Naive thymus-derived CD4-positive, alpha-beta T cell (primary cell): Measurements from ENCODE around the gene BCO1. TPM values are rescaled to one million over a fixed set of nuclear protein-coding genes. Genes with fewer than 3 reads are reported as not detected.
A peak's percentile ranks its signal among the peaks of the same experiment; 100 is the strongest.

Source experiments
- ATAC-seq: fragments of 150-1000 bp; cut with Tn5 transposase; 2 replicates; pipeline ENCODE4 v1.10.0; 2021; ENCODE audit warnings: mild to moderate bottlenecking, moderate library complexity
- CTCF ChIA-PET: fragments of 350-600 bp; sonication (Branson Sonifier 250); formaldehyde crosslinking; loops from one replicate; lab custom pipeline; 2021; ENCODE audit warnings: antibody characterized with exemption; lab: Charles Lee
- POLR2A ChIA-PET: fragments of 350-600 bp; sonication (Branson Sonifier 250); formaldehyde crosslinking; loops from one replicate; lab custom pipeline; 2021; ENCODE audit warnings: antibody characterized with exemption, inconsistent platforms; lab: Charles Lee
- DNase-seq, 9 donors: peaks; one replicate each; pipeline versions ENCODE4 v3.0.0 to v3.0.0-alpha.2; 2020 to 2022; ENCODE audit warnings: mixed read lengths in 1 of 9
- H3K27ac ChIP-seq: one replicate; pipeline ENCODE4 v1.7.0; 2013; ENCODE audit warnings: mild to moderate bottlenecking, low read depth, low read length, moderate library complexity
- H3K27me3 ChIP-seq, 2 donors: one replicate each; pipeline ENCODE4 v1.7.0; 2013; ENCODE audit warnings: low read length in 2 of 2, mild to moderate bottlenecking in 2 of 2, moderate library complexity in 2 of 2; ENCODE audit not compliant: control insufficient read depth in 2 of 2, insufficient read depth in 2 of 2
- H3K36me3 ChIP-seq, 3 experiments: 1 replicate in 2 of 3; 2 replicates in 1 of 3; pipeline ENCODE4 v1.7.0; 2013; ENCODE audit warnings: low read length in 3 of 3, mild to moderate bottlenecking in 3 of 3, moderate library complexity in 1 of 3; ENCODE audit not compliant: insufficient read depth in 3 of 3, control insufficient read depth in 2 of 3
- H3K4me1 ChIP-seq, 2 donors: one replicate each; pipeline ENCODE4 v1.7.0; 2013; ENCODE audit warnings: low read length in 2 of 2, mild to moderate bottlenecking in 2 of 2, moderate library complexity in 1 of 2; ENCODE audit not compliant: control insufficient read depth in 2 of 2, insufficient read depth in 2 of 2
- H3K4me3 ChIP-seq: 2 replicates; pipeline ENCODE4 v1.7.0; 2013; ENCODE audit warnings: mild to moderate bottlenecking, low read length
- H3K9me3 ChIP-seq, 3 experiments: 1 replicate in 2 of 3; 2 replicates in 1 of 3; pipeline ENCODE4 v1.7.0; 2013; ENCODE audit warnings: low read length in 3 of 3; ENCODE audit not compliant: control insufficient read depth in 2 of 3
- H3K27ac Mint-ChIP-seq, 9 donors: one replicate each; pipeline ENCODE4 v1.8.0; 2020 to 2022; ENCODE audit warnings: mixed read lengths in 9 of 9, mild to moderate bottlenecking in 8 of 9, moderate library complexity in 5 of 9, inconsistent platforms in 2 of 9
- H3K27me3 Mint-ChIP-seq, 5 donors: one replicate each; pipeline ENCODE4 v1.8.0; 2021 to 2022; ENCODE audit warnings: mixed read lengths in 5 of 5, mild to moderate bottlenecking in 1 of 5
- H3K36me3 Mint-ChIP-seq, 5 donors: one replicate each; pipeline ENCODE4 v1.8.0; 2020 to 2022; ENCODE audit warnings: mixed read lengths in 5 of 5, mild to moderate bottlenecking in 3 of 5, inconsistent platforms in 1 of 5
- H3K4me1 Mint-ChIP-seq, 7 donors: one replicate each; pipeline ENCODE4 v1.8.0; 2020 to 2022; ENCODE audit warnings: mixed read lengths in 7 of 7, mild to moderate bottlenecking in 3 of 7, inconsistent platforms in 1 of 7
- H3K4me3 Mint-ChIP-seq, 10 donors: one replicate each; pipeline ENCODE4 v1.8.0; 2020 to 2022; ENCODE audit warnings: mild to moderate bottlenecking in 10 of 10, mixed read lengths in 10 of 10, moderate library complexity in 6 of 10, inconsistent platforms in 2 of 10
- H3K9me3 Mint-ChIP-seq, 11 donors: one replicate each; pipeline ENCODE4 v1.8.0; 2020 to 2022; ENCODE audit warnings: mixed read lengths in 11 of 11, mild to moderate bottlenecking in 4 of 11, inconsistent platforms in 1 of 11, moderate library complexity in 1 of 11
- intact Hi-C, 2 donors: fragments of 100-400 bp; cut with micrococcal nuclease; formaldehyde crosslinking; loops; one replicate each; pipeline ENCODE4 v1.15.1; 2023
- polyA plus RNA-seq, 2 donors: library from polyadenylated mRNA; unstranded; fragments of 300-500 nt; fragmentation: Illumina TruSeq; gene quantifications; one replicate each; pipeline ENCODE4 v1.2.3, GENCODE V29; 2021
- total RNA-seq, 6 experiments: library from RNA in 5 of 6; stranded (reverse) in 5 of 6; gene quantifications; 1 replicate in 5 of 6; 2 replicates in 1 of 6; pipeline ENCODE4 v1.2.3 and lab custom pipeline; 2021 to 2026

Gene BCO1
- total and polyA plus RNA-seq, 7 experiments from 2014 or later = not detected

DNA sequence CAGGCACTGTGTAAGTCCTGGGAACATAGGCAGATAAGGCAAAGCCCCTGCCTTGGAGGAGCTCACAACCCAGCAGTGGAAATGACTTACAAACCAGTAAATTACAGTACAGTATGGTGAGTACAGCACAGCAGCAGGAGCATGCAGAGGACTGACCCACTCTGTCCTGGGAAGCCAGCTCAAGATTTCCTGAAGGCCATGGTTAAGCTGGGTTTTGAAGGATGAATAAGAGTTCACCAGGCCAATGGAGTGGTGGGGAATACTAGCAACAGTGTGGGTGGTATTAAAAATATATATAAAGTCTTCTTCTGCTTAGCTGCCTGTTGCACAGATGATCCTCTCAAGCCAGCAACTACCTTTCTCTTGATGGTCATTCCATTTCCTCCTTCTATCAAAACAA lies 73.3 kb downstream of the BCO1 start:
- H3K27ac Mint-ChIP-seq = peak overlapping the region in 1 of 9 donors; percentile 32
- H3K27me3 ChIP-seq = no peaks in the 10 kb centered on the region
- peaks cover 15 to 17% of the 10 kb centered on the region in 2 donors for H3K4me1 ChIP-seq
- no peak for DNase-seq
- ChIA-PET CTCF (no interaction called here), POLR2A (interaction anchor here (0.6 kb wide), 1 partner anchor 426 kb away, joined by 3 read pairs; no protein-coding TSS in a partner anchor)
- no peaks in the 10 kb centered on the region for H3K27me3 Mint-ChIP-seq
- intact Hi-C loops = loop anchor here (5.0 to 10.0 kb wide), 4 partner anchors 107 to 1343 kb away; no protein-coding TSS in a partner anchor
- H3K4me3 ChIP-seq = no peak overlapping the region
- peaks cover 0 to 5% (median 4%) of the 10 kb centered on the region in 5 donors for H3K36me3 Mint-ChIP-seq
- H3K27ac ChIP-seq = no peak overlapping the region
- no peak for ATAC-seq
- H3K4me1 Mint-ChIP-seq = peaks cover 27 to 59% (median 49%) of the 10 kb centered on the region in 7 donors
- H3K4me3 Mint-ChIP-seq = peak overlapping the region in 1 of 10 donors; percentile 15
- H3K9me3 ChIP-seq = no peaks in the 10 kb centered on the region
- H3K36me3 ChIP-seq = no peaks in the 10 kb centered on the region
- H3K9me3 Mint-ChIP-seq = no peaks in the 10 kb centered on the region

DNA sequence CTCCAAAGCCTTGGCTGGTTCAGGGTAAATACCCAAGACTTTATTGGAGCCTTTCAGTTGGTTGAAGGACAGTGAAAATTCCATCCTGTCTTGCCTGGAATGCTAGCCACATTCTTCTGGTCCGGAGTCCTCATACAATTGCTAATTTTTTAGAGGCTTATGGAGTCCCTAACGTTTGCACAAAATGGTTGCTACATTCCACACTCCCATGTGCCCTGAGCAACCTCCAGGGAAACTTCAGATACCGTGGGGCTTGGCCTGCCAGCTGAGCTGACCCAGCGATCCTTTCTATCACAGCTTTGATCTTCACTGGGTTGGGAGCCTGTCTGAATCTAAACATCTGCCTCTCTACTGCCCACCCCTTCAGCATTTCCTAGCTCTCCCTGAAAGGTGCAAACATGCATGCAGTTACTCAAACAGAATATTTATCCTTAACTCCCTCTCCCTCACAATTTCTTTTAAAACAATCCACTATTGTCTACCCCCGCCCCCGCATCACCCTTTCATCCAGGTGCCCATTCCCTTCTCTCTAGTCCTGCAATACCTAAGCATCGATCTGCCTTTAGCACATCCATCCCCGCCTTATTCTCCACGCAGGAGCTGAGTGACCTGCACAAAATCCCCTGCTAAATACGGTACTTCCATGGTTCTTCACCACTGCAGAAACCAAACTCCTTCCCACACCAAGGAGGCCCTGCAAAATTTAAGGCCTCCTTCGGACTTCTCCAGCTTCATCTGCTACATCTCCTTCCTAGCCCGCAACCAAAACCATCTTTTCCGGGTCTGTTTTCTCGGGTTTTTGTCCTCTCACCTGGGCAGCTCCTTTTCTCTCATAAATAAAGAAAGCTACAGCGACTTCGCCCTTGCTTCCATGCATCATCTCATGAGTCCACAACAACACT lies 75.5 kb downstream of the BCO1 start:
- H3K4me3 Mint-ChIP-seq = peak overlapping the region; percentile 87 to 99 (median 96)
- Histone ChIP-seq H3K9me3 (no peaks in the 10 kb centered on the region), H3K4me1 (peaks cover 15 to 17% of the 10 kb centered on the region in 2 donors), H3K36me3 (no peaks in the 10 kb centered on the region), H3K4me3 (peak overlapping the region; percentile 89), H3K27me3 (no peaks in the 10 kb centered on the region), H3K27ac (peak overlapping the region; percentile 78)
- H3K9me3 Mint-ChIP-seq = no peaks in the 10 kb centered on the region
- ChIA-PET CTCF (interaction anchor here (0.6 to 0.8 kb wide), 2 partner anchors 52 to 109 kb away, joined by 3 read pairs; no protein-coding TSS in a partner anchor), POLR2A (interaction anchor here (0.6 to 1.7 kb wide), 8 partner anchors 9 to 856 kb away, joined by 3 to 8 read pairs (median 3); partner anchors contain the start of genes ATMIN and C16orf46)
- intact Hi-C loops = loop anchor here (1.0 to 10.0 kb wide), 19 partner anchors 53 to 1341 kb away; partner anchors contain the start of genes ATMIN (in 2 of the 2), CENPN (in 2 of the 2), GCSH (in 2 of the 2) and C16orf46 (in 1 of the 2)
- ATAC-seq (no peak), DNase-seq (peak in 1 of 9 donors; percentile 0)
- H3K4me1 Mint-ChIP-seq = peaks cover 36 to 65% (median 54%) of the 10 kb centered on the region in 7 donors
- H3K36me3 Mint-ChIP-seq = peaks cover 0 to 5% (median 4%) of the 10 kb centered on the region in 5 donors
- H3K27ac Mint-ChIP-seq = peak overlapping the region; percentile 85 to 98 (median 94)
- no peaks in the 10 kb centered on the region for H3K27me3 Mint-ChIP-seq

DNA sequence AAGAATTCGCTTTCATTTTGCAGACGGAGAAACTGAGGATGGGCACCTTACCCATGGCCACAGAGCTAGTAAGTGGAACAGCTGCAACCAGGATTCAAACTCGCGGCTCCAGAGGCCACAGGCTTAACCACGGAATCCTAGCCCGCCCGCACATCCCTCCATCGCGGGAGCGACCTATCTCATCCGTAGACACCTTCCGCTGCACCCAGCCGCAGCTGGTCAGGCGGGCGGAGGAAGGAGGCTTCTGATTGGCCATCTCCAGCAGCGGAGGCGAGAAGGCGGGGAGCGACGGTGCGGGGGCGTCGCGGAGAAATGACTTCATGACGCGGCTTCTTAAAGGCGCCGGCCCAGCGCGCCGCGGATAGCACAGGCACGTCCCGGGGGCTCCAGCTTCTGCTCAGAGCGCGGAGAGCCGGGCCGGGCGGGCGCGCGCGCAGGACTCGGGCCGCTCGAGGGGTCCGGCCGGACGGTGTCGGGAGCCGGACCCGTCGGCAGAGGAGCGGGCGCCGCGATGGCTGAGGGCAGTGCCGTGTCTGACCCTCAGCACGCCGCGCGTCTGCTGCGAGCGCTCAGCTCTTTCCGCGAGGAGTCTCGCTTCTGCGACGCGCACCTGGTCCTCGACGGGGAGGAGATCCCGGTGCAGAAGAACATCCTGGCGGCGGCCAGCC lies 76.2 kb downstream of the BCO1 start, which contains the start of gene GAN:
GAN (plus strand) TSS at position 360 of the 668 bp plus-strand sequence; CDS start at position 512, 152 bp downstream.
- intact Hi-C loops = loop anchor here (1.0 to 10.0 kb wide), 19 partner anchors 53 to 1340 kb away; partner anchors contain the start of genes ATMIN (in 2 of the 2), CENPN (in 2 of the 2), C16orf46 (in 1 of the 2) and CMIP (in 1 of the 2)
- H3K27ac Mint-ChIP-seq = peak within 1 kb of the TSS; percentile 85 to 98 (median 94)
- ChIA-PET POLR2A (interaction anchor here (0.6 to 1.7 kb wide), 8 partner anchors 8 to 855 kb away, joined by 3 to 8 read pairs (median 3); partner anchors contain the start of genes ATMIN and C16orf46), CTCF (interaction anchor here (0.6 to 0.8 kb wide), 2 partner anchors 51 to 110 kb away, joined by 3 read pairs; no protein-coding TSS in a partner anchor)
- peak; percentile 99 for ATAC-seq
- H3K36me3 Mint-ChIP-seq = peaks cover 0 to 5% (median 4%) of the 10 kb centered on the region in 5 donors
- Histone ChIP-seq H3K27ac (peak within 1 kb of the TSS; percentile 78), H3K27me3 (no peaks in the 10 kb centered on the region), H3K9me3 (no peaks in the 10 kb centered on the region), H3K4me1 (peaks cover 15 to 17% of the 10 kb centered on the region in 2 donors), H3K36me3 (no peaks in the 10 kb centered on the region), H3K4me3 (peak within 1 kb of the TSS; percentile 89)
- DNase-seq = peak; percentile 83 to 96 (median 93)
- no peaks in the 10 kb centered on the region for H3K27me3 Mint-ChIP-seq
- no peaks in the 10 kb centered on the region for H3K9me3 Mint-ChIP-seq
- peaks cover 37 to 70% (median 59%) of the 10 kb centered on the region in 7 donors for H3K4me1 Mint-ChIP-seq
- peak within 1 kb of the TSS; percentile 89 to 99 (median 96) for H3K4me3 Mint-ChIP-seq

DNA sequence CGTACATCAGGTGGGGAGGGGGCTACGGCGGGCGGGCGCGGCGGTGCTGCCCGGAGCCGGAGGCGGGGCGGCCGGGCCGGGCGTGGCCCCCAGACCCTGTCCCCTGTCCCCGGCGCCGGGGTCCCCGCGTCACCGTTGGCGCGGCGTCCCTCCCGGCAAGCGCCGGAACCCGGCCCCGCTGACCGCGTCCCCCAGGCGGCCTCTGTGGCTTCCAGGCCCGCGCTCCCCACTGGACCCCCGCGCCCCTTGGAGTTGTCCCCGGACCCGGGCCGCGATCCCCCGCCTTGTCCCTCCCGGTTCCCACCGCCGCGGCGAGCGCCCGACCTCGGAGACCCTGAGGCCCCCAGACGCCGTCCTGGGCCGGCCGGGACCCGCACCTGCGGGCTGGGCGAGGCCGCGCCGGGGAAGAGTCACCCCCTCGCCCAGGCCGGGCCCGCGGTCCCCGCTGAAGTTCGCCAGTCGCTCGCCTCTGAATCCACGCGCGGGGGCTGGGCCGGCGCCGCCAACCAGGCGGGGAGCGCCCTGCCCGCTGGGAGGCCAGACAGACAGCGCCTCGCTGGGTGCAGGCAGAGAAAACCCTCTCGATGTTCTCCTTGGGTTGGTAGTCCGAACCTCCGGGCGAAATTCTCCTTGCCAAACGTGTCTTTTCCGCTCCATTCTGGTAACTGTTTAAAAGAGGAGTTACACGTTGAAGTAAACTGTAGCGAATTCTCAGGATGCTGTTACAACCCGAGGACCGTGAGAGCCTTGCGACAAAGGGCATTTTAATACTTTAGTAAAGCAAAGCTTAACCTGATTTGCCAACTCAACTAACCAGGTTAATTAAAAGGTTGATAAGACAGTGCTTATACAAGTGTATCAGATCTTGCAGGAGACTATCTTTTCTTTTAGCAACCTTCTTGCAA lies 77.0 kb downstream of the BCO1 start:
- H3K4me1 Mint-ChIP-seq = peaks cover 40 to 78% (median 65%) of the 10 kb centered on the region in 7 donors
- intact Hi-C loops = loop anchor here (2.0 to 10.0 kb wide), 8 partner anchors 111 to 1339 kb away; partner anchors contain the start of genes CMIP (in 1 of the 2) and SDR42E1 (in 1 of the 2)
- ATAC-seq = peak; percentile 20

DNA sequence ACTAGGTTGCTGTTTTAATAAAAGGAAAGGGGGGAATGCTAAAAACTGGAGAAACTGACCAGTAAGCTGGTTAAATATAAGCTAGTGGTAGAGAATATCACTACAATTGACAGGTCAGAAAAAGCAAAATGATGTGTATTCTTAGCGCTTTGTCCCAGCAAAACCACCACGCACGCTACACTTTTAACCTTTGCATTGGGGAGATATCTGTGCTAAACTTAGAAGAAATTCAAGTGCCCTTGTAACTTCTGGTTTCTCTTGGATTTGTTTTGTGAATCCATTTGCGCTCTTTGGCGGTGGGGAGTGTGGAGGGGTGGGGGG lies 77.6 kb downstream of the BCO1 start:
- peak overlapping the region; percentile 55 to 93 (median 80) for H3K27ac Mint-ChIP-seq
- CTCF ChIA-PET = no interaction called here

More for the DNA sequence above, 77.0 kb downstream of the BCO1 start:
- Histone ChIP-seq H3K4me1 (peaks cover 15 to 17% of the 10 kb centered on the region in 2 donors), H3K9me3 (no peaks in the 10 kb centered on the region), H3K4me3 (peak overlapping the region; percentile 89), H3K27me3 (no peaks in the 10 kb centered on the region), H3K27ac (peak overlapping the region; percentile 78), H3K36me3 (no peaks in the 10 kb centered on the region)
- peak in 8 of 9 donors; percentile 13 to 71 (median 30) for DNase-seq
- H3K27me3 Mint-ChIP-seq = no peaks in the 10 kb centered on the region
- H3K27ac Mint-ChIP-seq = peak overlapping the region; percentile 55 to 93 (median 80)
- H3K4me3 Mint-ChIP-seq = peak overlapping the region; percentile 89 to 99 (median 96)
- no peaks in the 10 kb centered on the region for H3K9me3 Mint-ChIP-seq
- peaks cover 0 to 5% (median 4%) of the 10 kb centered on the region in 5 donors for H3K36me3 Mint-ChIP-seq
- CTCF ChIA-PET = no interaction called here
- POLR2A ChIA-PET = interaction anchor here (1.3 to 1.7 kb wide), 2 partner anchors 239 to 280 kb away, joined by 3 to 8 read pairs; partner anchors contain the start of genes ATMIN and C16orf46

More for the DNA sequence above, 77.6 kb downstream of the BCO1 start:
- H3K27me3 ChIP-seq = no peaks in the 10 kb centered on the region
- no peak for ATAC-seq
- H3K9me3 Mint-ChIP-seq = no peaks in the 10 kb centered on the region
- no peak for DNase-seq
- H3K27ac ChIP-seq = no peak overlapping the region
- no peaks in the 10 kb centered on the region for H3K9me3 ChIP-seq
- H3K4me1 Mint-ChIP-seq = peaks cover 42 to 79% (median 64%) of the 10 kb centered on the region in 7 donors
- no peaks in the 10 kb centered on the region for H3K27me3 Mint-ChIP-seq
- H3K4me3 ChIP-seq = peak overlapping the region; percentile 89
- no peaks in the 10 kb centered on the region for H3K36me3 ChIP-seq
- intact Hi-C loops = loop anchor here (10.0 kb wide), 2 partner anchors 111 to 1339 kb away; no protein-coding TSS in a partner anchor
- peak overlapping the region; percentile 87 to 97 (median 89) for H3K4me3 Mint-ChIP-seq
- H3K36me3 Mint-ChIP-seq = peaks cover 0 to 5% (median 4%) of the 10 kb centered on the region in 5 donors
- peaks cover 15 to 17% of the 10 kb centered on the region in 2 donors for H3K4me1 ChIP-seq
- POLR2A ChIA-PET = no interaction called here
